KMS-11 (cell line): ENCODE measurements around the gene PRPF19.

Experiments
- H2AFZ ChIP-seq: fragments of 200-600 bp; sonication (generic); 2 replicates; pipeline ENCODE4 v1.6.1; 2016; ENCODE audit warnings: antibody characterized with exemption, mixed run types, low read depth
- H3K27ac ChIP-seq: fragments of 200-600 bp; sonication (generic); 2 replicates; pipeline ENCODE4 v1.6.1; 2016; ENCODE audit warnings: mild to moderate bottlenecking, mixed run types
- H3K27me3 ChIP-seq: fragments of 200-600 bp; sonication (generic); 2 replicates; pipeline ENCODE4 v1.6.1; 2017; ENCODE audit warnings: mild to moderate bottlenecking, low read depth, mixed run types, moderate library complexity; ENCODE audit not compliant: insufficient read depth
- H3K36me3 ChIP-seq: fragments of 200-600 bp; sonication (generic); 2 replicates; pipeline ENCODE4 v1.6.1; 2017; ENCODE audit warnings: mild to moderate bottlenecking, mixed run types; ENCODE audit not compliant: insufficient read depth
- H3K4me1 ChIP-seq: fragments of 200-600 bp; sonication (generic); 2 replicates; pipeline ENCODE4 v1.6.1; 2016; ENCODE audit warnings: mild to moderate bottlenecking, low read depth, mixed run types; ENCODE audit not compliant: poor library complexity, severe bottlenecking
- H3K4me2 ChIP-seq: fragments of 200-600 bp; sonication (generic); 2 replicates; pipeline ENCODE4 v1.7.0; 2016; ENCODE audit warnings: mild to moderate bottlenecking, mixed run types
- H3K4me3 ChIP-seq: fragments of 200-600 bp; sonication (generic); IDR thresholded peaks from 2 replicates; pipeline ENCODE4 v1.6.1; 2017; ENCODE audit warnings: low read depth, low read length, mixed read lengths; ENCODE audit not compliant: insufficient read depth
- H3K79me2 ChIP-seq: fragments of 200-600 bp; sonication (generic); 2 replicates; pipeline ENCODE4 v1.6.1; 2016; ENCODE audit warnings: low read depth, mixed run types; ENCODE audit not compliant: insufficient read depth
- H3K9ac ChIP-seq: fragments of 200-600 bp; sonication (generic); 2 replicates; pipeline ENCODE4 v1.6.1; 2016; ENCODE audit warnings: mild to moderate bottlenecking, mixed run types
- H4K20me1 ChIP-seq: fragments of 200-600 bp; sonication (generic); 2 replicates; pipeline ENCODE4 v1.6.1; 2016; ENCODE audit warnings: mild to moderate bottlenecking, mixed run types; ENCODE audit not compliant: insufficient read depth
- CTCF ChIP-seq: fragments of 200-600 bp; sonication (generic); conservative IDR thresholded peaks from 2 replicates; pipeline ENCODE4 v1.6.1; 2017; ENCODE audit warnings: low read depth, mild to moderate bottlenecking, antibody characterized with exemption, low read length, moderate library complexity, mixed read lengths

PRPF19 gene

GRCh38 chr11:60945295-60945667 lies 38.9 kb upstream of the PRPF19 start:
- Histone ChIP-seq H2AFZ (no peak overlapping the region), H3K4me2 (no peak overlapping the region), H3K79me2 (no peaks in the 10 kb centered on the region), H3K9ac (no peak overlapping the region), H3K36me3 (no peaks in the 10 kb centered on the region), H4K20me1 (no peaks in the 10 kb centered on the region), H3K4me1 (peaks cover under 1% of the 10 kb centered on the region), H3K27ac (no peak overlapping the region), H3K27me3 (no peaks in the 10 kb centered on the region), H3K4me3 (no peak overlapping the region)
- TF ChIP-seq CTCF: no peak; the same call in 1 of the 2 replicates

GRCh38 chr11:60944490-60945294 lies 38.3 kb upstream of the PRPF19 start:
- TF ChIP-seq CTCF: no peak; the same call in 1 of the 2 replicates
- Histone ChIP-seq H3K36me3 (no peaks in the 10 kb centered on the region), H4K20me1 (no peaks in the 10 kb centered on the region), H3K27me3 (no peaks in the 10 kb centered on the region), H3K4me1 (peaks cover 6% of the 10 kb centered on the region), H3K79me2 (no peaks in the 10 kb centered on the region), H2AFZ (no peak overlapping the region), H3K27ac (no peak overlapping the region), H3K4me2 (no peak overlapping the region), H3K9ac (no peak overlapping the region), H3K4me3 (no peak overlapping the region)

GRCh38 chr11:60942970-60943565 lies 36.7 kb upstream of the PRPF19 start:
- peaks cover 9% of the 10 kb centered on the region for H3K4me1 ChIP-seq
- no peak overlapping the region for H3K4me3 ChIP-seq
- H3K36me3 ChIP-seq: no peaks in the 10 kb centered on the region
- H3K4me2 ChIP-seq: no peak overlapping the region
- no peaks in the 10 kb centered on the region for H3K79me2 ChIP-seq
- H2AFZ ChIP-seq: no peak overlapping the region
- no peaks in the 10 kb centered on the region; the same call in 1 of the 2 replicates for H3K27me3 ChIP-seq
- no peak overlapping the region for H3K27ac ChIP-seq
- TF ChIP-seq CTCF: no peak
- no peaks in the 10 kb centered on the region for H4K20me1 ChIP-seq
- H3K9ac ChIP-seq: no peak overlapping the region

GRCh38 chr11:60942219-60942618 lies 35.8 kb upstream of the PRPF19 start:
- H3K36me3 ChIP-seq: no peaks in the 10 kb centered on the region
- no peak overlapping the region for H3K9ac ChIP-seq
- H2AFZ ChIP-seq: no peak overlapping the region
- H3K27ac ChIP-seq: no peak overlapping the region
- H3K4me1 ChIP-seq: peaks cover 9% of the 10 kb centered on the region
- H3K79me2 ChIP-seq: no peaks in the 10 kb centered on the region
- no peak for TF ChIP-seq CTCF
- no peak overlapping the region for H3K4me2 ChIP-seq
- H3K4me3 ChIP-seq: no peak overlapping the region
- H3K27me3 ChIP-seq: no peaks in the 10 kb centered on the region; the same call in 1 of the 2 replicates
- H4K20me1 ChIP-seq: no peaks in the 10 kb centered on the region
